CD4-positive, alpha-beta T cell treated with Interleukin-1 beta for 1 hour (primary cell): ENCODE data around the gene HIRIP3.

Source experiments
- DNase-seq, 2 donors: peaks; one replicate each; pipeline ENCODE4 v3.0.0-alpha.2; 2020 to 2022

HIRIP3 gene

DNA sequence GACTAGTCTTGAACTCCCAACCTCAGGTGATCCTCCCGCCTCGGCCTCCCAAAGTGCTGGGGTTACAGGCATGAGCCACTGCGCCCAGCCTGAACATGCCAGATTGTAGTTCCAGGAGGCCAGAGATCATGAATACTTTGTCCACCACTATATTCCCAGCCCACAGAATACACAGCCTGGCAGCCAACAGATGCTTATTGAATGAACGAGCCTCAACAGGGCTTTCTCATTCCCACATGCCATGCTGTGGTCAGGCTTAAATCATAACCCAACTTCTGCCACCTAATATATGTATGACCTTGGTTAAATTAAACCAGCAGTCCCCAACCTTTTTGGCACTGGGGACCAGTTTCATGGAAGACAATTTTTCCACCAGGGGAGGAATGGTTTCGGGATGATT lies 36.7 kb downstream of the HIRIP3 start:
- no peak for DNase-seq

DNA sequence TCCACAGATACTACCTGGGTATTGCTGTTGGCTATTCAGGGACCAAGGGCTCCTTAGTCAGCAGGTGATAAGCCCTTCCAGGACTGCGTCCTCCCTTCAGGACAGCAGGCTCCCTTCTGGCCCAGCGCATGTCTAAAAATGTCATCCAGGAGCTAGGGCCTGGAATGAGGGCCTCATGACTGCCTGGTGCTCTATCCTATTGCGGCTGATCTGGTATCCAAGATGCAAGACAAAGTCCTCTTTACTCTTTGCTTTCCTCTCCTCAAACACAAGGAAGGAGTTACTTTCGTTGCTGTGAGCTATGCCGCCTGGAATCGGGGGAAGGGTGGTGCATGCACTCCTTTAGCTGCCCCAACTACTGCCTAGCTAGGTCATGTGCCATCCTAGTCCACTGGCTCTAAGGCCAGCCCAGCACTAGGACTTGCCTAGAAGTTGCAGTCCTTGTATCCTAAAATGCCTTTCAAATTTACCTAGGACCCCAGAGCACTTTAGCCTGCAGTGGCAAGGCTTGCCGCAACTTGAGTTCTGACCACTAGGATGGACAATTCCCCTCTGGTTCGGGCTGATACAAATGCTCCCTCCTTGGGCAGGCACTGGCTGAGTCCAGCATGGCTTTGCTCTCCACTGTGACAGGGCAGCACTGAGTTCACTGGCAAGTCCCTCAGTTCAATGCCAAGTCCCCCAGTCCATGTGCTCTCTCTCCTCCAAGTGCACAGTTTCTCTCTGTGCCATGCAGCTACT lies 43.6 kb downstream of the HIRIP3 start:
- DNase-seq, result no peak

DNA sequence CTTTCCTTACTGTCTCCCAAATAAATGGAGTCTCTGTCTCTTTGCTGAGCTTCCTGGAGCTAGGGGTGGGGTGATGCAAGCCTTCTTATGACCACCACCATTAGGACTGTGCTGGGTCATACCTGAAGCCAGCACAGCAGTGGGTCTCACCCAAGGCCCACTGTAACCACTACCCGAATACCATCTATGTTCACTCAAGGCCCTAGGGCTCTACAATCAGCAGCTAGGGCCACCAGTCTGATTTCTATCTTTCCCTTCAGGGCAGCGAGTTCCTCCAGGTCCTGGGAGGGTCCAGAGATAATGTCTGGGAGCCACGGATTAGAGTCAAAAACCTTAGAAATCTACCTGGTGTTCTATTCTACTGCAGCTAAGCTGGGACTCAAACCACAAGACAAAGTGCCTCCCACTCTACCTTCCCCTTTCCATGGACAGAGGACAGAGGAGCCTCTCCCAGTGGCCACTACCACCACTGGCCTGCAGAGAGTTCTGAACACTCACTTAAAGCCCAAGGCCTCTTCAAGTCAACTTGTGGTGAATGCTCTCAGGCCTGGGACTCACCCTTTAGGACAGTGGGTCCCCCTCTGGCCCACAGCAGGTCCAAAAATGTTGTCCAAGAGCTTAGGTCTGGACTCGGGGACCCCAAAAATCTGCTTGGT lies 44.5 kb downstream of the HIRIP3 start:
- no peak for DNase-seq

DNA sequence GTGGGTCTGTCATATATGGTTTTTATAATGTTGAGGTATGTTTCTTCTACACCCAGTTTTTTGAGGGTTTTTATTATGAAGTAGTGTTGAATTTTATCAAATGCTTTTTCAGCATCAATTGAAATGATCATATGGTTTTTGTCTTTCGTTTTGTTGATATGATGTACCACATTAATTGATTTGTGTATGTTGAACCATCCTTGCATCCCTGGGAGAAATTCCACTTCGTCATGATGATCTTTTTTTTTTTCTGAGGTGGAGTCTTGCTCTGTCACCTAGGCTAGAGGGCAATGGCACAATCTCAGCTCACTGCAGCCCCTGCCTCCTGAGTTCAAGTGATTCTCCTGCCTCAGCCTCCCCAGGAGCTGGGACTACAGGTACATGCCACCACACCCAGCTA lies 47.5 kb downstream of the HIRIP3 start:
- no peak for DNase-seq

DNA sequence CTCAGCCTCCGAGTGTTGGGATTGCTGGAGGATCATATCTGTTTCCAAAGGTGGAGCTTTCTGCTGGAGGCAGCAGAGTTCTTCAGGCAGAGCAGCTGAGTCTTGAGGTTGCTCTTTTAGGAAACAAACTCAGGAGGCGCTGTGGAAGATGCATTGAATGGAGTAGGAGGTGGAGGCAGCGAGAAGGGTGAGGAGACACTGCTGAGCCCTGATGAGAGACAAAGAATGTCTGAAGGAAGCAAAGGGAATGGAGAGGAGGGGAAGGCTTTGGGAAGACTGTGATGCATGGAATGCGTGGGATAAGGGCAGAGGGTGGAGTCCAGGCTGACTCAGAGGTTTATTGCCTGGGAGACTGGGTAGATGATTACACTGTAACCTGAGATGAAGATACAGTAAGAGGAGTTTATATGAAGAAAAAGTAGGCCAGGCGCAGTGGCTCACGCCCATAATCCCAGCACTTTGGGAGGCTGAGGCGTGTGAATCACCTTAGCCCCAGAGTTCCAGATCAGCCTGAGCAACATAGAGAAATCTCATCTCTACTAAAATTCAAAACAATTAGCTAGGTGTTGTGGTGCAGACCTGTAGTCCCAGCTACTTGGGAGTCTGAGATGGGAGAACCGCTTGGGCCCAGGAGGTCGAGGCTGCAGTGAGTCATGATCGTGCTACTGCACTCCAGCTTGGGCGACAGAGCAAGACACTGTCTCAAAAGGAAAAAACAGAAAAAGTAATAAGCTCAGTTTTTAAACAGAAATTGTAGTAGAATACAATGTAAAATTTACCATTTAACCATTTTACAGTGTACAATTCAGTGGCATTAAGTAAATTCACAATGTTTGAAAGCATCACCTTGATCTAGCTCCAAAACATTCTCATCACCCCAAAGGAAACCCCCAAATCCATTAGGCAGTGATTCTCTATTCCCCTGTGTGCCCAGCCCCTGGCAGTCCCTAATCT lies 51.3 kb downstream of the HIRIP3 start:
- no peak for DNase-seq
